SK-N-SH (cell line): ENCODE data around the gene CCDC14. TPM values are rescaled to one million over a fixed set of nuclear protein-coding genes. Genes with fewer than 3 reads are reported as not detected.

Experiments
- CTCF ChIA-PET: fragments of 300-600, 350-600 bp; formaldehyde crosslinking; extraction: SDS; loops from one replicate; lab custom pipeline; 2021; lab: Yijun Ruan, JAX
- POLR2A ChIA-PET: fragments of 350-600 bp; sonication (Branson Sonifier 250); formaldehyde crosslinking; extraction: SDS; loops from one replicate; lab custom pipeline; 2020; ENCODE audit warnings: antibody characterized with exemption, inconsistent platforms; lab: Yijun Ruan, JAX
- DNase-seq: peaks from one replicate; pipeline ENCODE4 v3.0.0; 2012
- H2AFZ ChIP-seq: fragments of 200-600 bp; sonication (generic); 2 replicates; pipeline ENCODE4 v1.8.1; 2016; ENCODE audit warnings: antibody characterized with exemption, mild to moderate bottlenecking, low read depth
- H3F3A ChIP-seq: fragments of 200-600 bp; sonication (generic); replicated peaks from 2 replicates; pipeline ENCODE3; 2016; ENCODE audit warnings: antibody characterized with exemption, mild to moderate bottlenecking; ENCODE audit not compliant: insufficient read depth
- H3K27ac ChIP-seq, 2 experiments: fragments of 200-500 bp in 1 of 2; fragments of 200-600 bp in 1 of 2; sonication (Bioruptor generic) in 1 of 2; sonication (generic), shearing (Covaris generic) in 1 of 2; 2 replicates each; pipeline versions ENCODE4 v1.5.1 to v1.6.1; 2014 to 2016; ENCODE audit warnings: low read depth in 2 of 2, inconsistent platforms in 1 of 2, low read length in 1 of 2, mild to moderate bottlenecking in 1 of 2, mixed read lengths in 1 of 2
- H3K27me3 ChIP-seq: fragments of 200-600 bp; sonication (generic), shearing (Covaris generic); 2 replicates; pipeline ENCODE4 v1.6.1; 2016; ENCODE audit warnings: mixed run types; ENCODE audit not compliant: insufficient read depth
- H3K36me3 ChIP-seq, 2 experiments: fragments of 200-500 bp in 1 of 2; fragments of 200-600 bp in 1 of 2; sonication (Bioruptor generic) in 1 of 2; sonication (generic) in 1 of 2; replicated peaks in 1 of 2; 2 replicates each; pipeline versions ENCODE3 to v1.5.1; 2014 to 2016; ENCODE audit warnings: low read length in 1 of 2, mild to moderate bottlenecking in 1 of 2; ENCODE audit not compliant: insufficient read depth in 2 of 2, control insufficient read depth in 1 of 2
- H3K4me1 ChIP-seq, 2 experiments: fragments of 200-500 bp in 1 of 2; fragments of 200-600 bp in 1 of 2; sonication (Bioruptor generic) in 1 of 2; sonication (generic), shearing (Covaris generic) in 1 of 2; 2 replicates each; pipeline versions ENCODE4 v1.5.1 to v1.6.1; 2014 to 2016; ENCODE audit warnings: low read depth in 1 of 2, low read length in 1 of 2, mixed run types in 1 of 2; ENCODE audit not compliant: insufficient read depth in 2 of 2, control insufficient read depth in 1 of 2
- H3K4me2 ChIP-seq: fragments of 200-600 bp; sonication (generic), shearing (Covaris generic); 2 replicates; pipeline ENCODE4 v1.6.1; 2017; ENCODE audit warnings: mixed run types
- H3K4me3 ChIP-seq, 2 experiments: fragments of 200-500 bp in 1 of 2; fragments of 200-600 bp in 1 of 2; sonication (Bioruptor generic) in 1 of 2; sonication (generic), shearing (Covaris generic) in 1 of 2; 2 replicates each; pipeline versions ENCODE4 v1.5.1 to v1.8.1; 2014 to 2016; ENCODE audit warnings: low read depth in 2 of 2, inconsistent platforms in 1 of 2, low read length in 1 of 2, mild to moderate bottlenecking in 1 of 2, mixed read lengths in 1 of 2, moderate library complexity in 1 of 2
- H3K79me2 ChIP-seq: fragments of 200-600 bp; sonication (generic); 2 replicates; pipeline ENCODE4 v1.8.1; 2017; ENCODE audit warnings: mild to moderate bottlenecking; ENCODE audit not compliant: insufficient read depth
- H3K9ac ChIP-seq: fragments of 200-600 bp; sonication (generic); 2 replicates; pipeline ENCODE4 v1.6.1; 2017; ENCODE audit warnings: mixed run types
- H3K9me2 ChIP-seq: fragments of 200-600 bp; sonication (generic); 2 replicates; pipeline ENCODE4 v1.6.1; 2017; ENCODE audit warnings: mixed run types
- H3K9me3 ChIP-seq: fragments of 200-600 bp; sonication (generic); 2 replicates; pipeline ENCODE4 v1.6.1; 2017; ENCODE audit warnings: mixed run types, mild to moderate bottlenecking, moderate library complexity
- H4K20me1 ChIP-seq: fragments of 200-600 bp; sonication (generic); 2 replicates; pipeline ENCODE4 v1.6.1; 2017; ENCODE audit warnings: mild to moderate bottlenecking, mixed run types; ENCODE audit not compliant: insufficient read depth
- CHD2 ChIP-seq: fragments of 150-350 bp; IDR thresholded peaks from 2 replicates; pipeline ENCODE4 v1.6.1; 2018; ENCODE audit warnings: low read length; ENCODE audit not compliant: partially characterized antibody
- ELF1 ChIP-seq: IDR thresholded peaks from 2 replicates; pipeline ENCODE4 v1.4.0; 2012
- FOSL2 ChIP-seq: IDR thresholded peaks from 2 replicates; pipeline ENCODE4 v1.4.0; 2012; ENCODE audit warnings: low read depth, mild to moderate bottlenecking, moderate library complexity, borderline replicate concordance
- FOXM1 ChIP-seq: IDR thresholded peaks from 2 replicates; pipeline ENCODE4 v1.4.0; 2012; ENCODE audit warnings: low read depth, mild to moderate bottlenecking
- JUND ChIP-seq: IDR thresholded peaks from 2 replicates; pipeline ENCODE4 v1.4.0; 2012
- MAX ChIP-seq: IDR thresholded peaks from 2 replicates; pipeline ENCODE4 v1.4.0; 2012; ENCODE audit warnings: low read depth
- MEF2A ChIP-seq: IDR thresholded peaks from 2 replicates; pipeline ENCODE4 v1.4.0; 2012; ENCODE audit warnings: low read depth, borderline replicate concordance
- PBX3 ChIP-seq: IDR thresholded peaks from 2 replicates; pipeline ENCODE4; 2012
- RAD21 ChIP-seq: IDR thresholded peaks from 2 replicates; pipeline ENCODE4 v1.6.1; 2012; ENCODE audit warnings: mild to moderate bottlenecking, low read length
- RCOR1 ChIP-seq: fragments of 150-350 bp; IDR thresholded peaks from 2 replicates; pipeline ENCODE4 v1.6.1; 2017; ENCODE audit warnings: antibody characterized with exemption, low read length
- REST ChIP-seq: IDR thresholded peaks from 2 replicates; pipeline ENCODE4 v1.6.1; 2012; ENCODE audit warnings: mild to moderate bottlenecking, low read depth, low read length, moderate library complexity
- RFX5 ChIP-seq: IDR thresholded peaks from 2 replicates; pipeline ENCODE4 v1.6.1; 2012; ENCODE audit warnings: mild to moderate bottlenecking, improper control_type of control experiment, low read length
- SIN3A ChIP-seq: IDR thresholded peaks from 2 replicates; pipeline ENCODE4 v1.6.1; 2012; ENCODE audit warnings: low read depth, mild to moderate bottlenecking, low read length, moderate library complexity, borderline replicate concordance
- SMC3 ChIP-seq: IDR thresholded peaks from 2 replicates; pipeline ENCODE4 v1.6.1; 2012; ENCODE audit warnings: low read depth, low read length, improper control_type of control experiment
- TAF1 ChIP-seq: IDR thresholded peaks from 2 replicates; pipeline ENCODE4 v1.6.1; 2012; ENCODE audit warnings: low read depth, mild to moderate bottlenecking, low read length, moderate library complexity, borderline replicate concordance
- TCF12 ChIP-seq: IDR thresholded peaks from 2 replicates; pipeline ENCODE4 v1.4.0; 2012
- TEAD4 ChIP-seq: IDR thresholded peaks from 2 replicates; pipeline ENCODE4 v1.4.0; 2012; ENCODE audit warnings: mild to moderate bottlenecking, borderline replicate concordance; ENCODE audit not compliant: insufficient read depth
- USF1 ChIP-seq: IDR thresholded peaks from 2 replicates; pipeline ENCODE4 v1.4.0; 2012; ENCODE audit warnings: low read depth, borderline replicate concordance
- USF2 ChIP-seq: fragments of 150-350 bp; IDR thresholded peaks from 2 replicates; pipeline ENCODE4 v1.6.1; 2017; ENCODE audit warnings: antibody characterized with exemption, low read length, low read depth, borderline replicate concordance
- WGBS: methylation state at CpG from one replicate; pipeline ENCODE4 v1.1.6; 2017; ENCODE audit warnings: low lambda C conversion rate; 5-methylcytosine and 5-hydroxymethylcytosine counted together
- polyA plus RNA-seq, 3 experiments: library from polyadenylated mRNA; depleted of rRNA; stranded (reverse); fragments of >200 nt; gene quantifications; 2 replicates each; pipeline ENCODE4 v1.2.3, GENCODE V29; 2012

Gene CCDC14
- polyA plus RNA-seq, 1 of the 3 experiments (the other 2 are of a cell fraction): 147 TPM

- Histone ChIP-seq H3K27me3 (no peaks in the 10 kb centered on the region), H2AFZ (0 out of 2 replicates have a peak overlapping the region, but pooled peaks have one; percentile 18), H3K9ac (no peak overlapping the region), H3K4me3 (no peak overlapping the region), H3K79me2 (no peaks in the 10 kb centered on the region), H3K4me2 (peak overlapping the region; percentile 68), H3K9me3 (no peaks in the 10 kb centered on the region), H3K9me2 (no peaks in the 10 kb centered on the region), H3K4me1 (no peaks in the 10 kb centered on the region; a peak in 1 of 4 replicates), H3F3A (no peaks in the 10 kb centered on the region), H3K36me3 (no peaks in the 10 kb centered on the region), H3K27ac (peak overlapping the region in 1 of 2 experiments; percentile 42; a peak in 2 of 4 replicates), H4K20me1 (no peaks in the 10 kb centered on the region)
- ChIA-PET CTCF (no interaction called here), POLR2A (no interaction called here)
- 68% methylated on average over 2 of the region's 2 CpGs for WGBS
- DNase-seq: no peak
- no peak for TF ChIP-seq FOSL2
- no peak for TF ChIP-seq ELF1
- no peak for TF ChIP-seq USF2
- TF ChIP-seq TAF1: no peak
- TF ChIP-seq RFX5: no peak
- no peak for TF ChIP-seq CHD2
- TF ChIP-seq MAX: no peak
- TF ChIP-seq USF1: no peak
- TF ChIP-seq TEAD4: no peak
Observed at GRCh38 chr3:123997543-123997942, 36.5 kb upstream of the CCDC14 start.

- ChIA-PET CTCF (interaction anchor here (0.7 to 1.2 kb wide), 2 partner anchors 11 to 23 kb away, joined by 3 to 4 read pairs; no protein-coding TSS in a partner anchor), POLR2A (no interaction called here)
- Histone ChIP-seq H3K4me2 (no peak overlapping the region), H3F3A (no peaks in the 10 kb centered on the region), H3K36me3 (no peaks in the 10 kb centered on the region), H4K20me1 (no peaks in the 10 kb centered on the region), H3K27me3 (no peaks in the 10 kb centered on the region), H3K79me2 (no peaks in the 10 kb centered on the region), H3K27ac (no peak overlapping the region), H3K4me3 (no peak overlapping the region), H3K4me1 (no peaks in the 10 kb centered on the region; a peak in 1 of 4 replicates), H3K9me2 (no peaks in the 10 kb centered on the region), H2AFZ (no peak overlapping the region), H3K9ac (no peak overlapping the region), H3K9me3 (no peaks in the 10 kb centered on the region)
- 64% methylated on average over 1 of the region's 1 CpG for WGBS
- DNase-seq: no peak
- TF ChIP-seq TAF1 (no peak), PBX3 (no peak), ELF1 (no peak), RCOR1 (no peak), USF2 (no peak), SMC3 (no peak), MAX (no peak), USF1 (no peak), FOXM1 (no peak), MEF2A (no peak), TCF12 (no peak), JUND (no peak), REST (no peak), RAD21 (no peak), SIN3A (no peak)
Observed at GRCh38 chr3:123993818-123994217, 32.8 kb upstream of the CCDC14 start.
